Measurements from ENCODE around the gene SPOCK2.

SPOCK2 gene

GRCh38 chr10:72086466-72087391 is 1.6 kb downstream of the SPOCK2 start:
- H3K27ac ChIP-seq (ENCODE audit: low read depth, low read length): no peak overlapping the region
- H3K4me2 ChIP-seq (ENCODE audit: low read depth, low read length, poor library complexity, severe bottlenecking): peak overlapping the region; percentile 47
- H3K9me3 ChIP-seq (ENCODE audit: insufficient read depth, low read length): no peaks in the 10 kb centered on the region
- TF ChIP-seq EZH2phosphoT487 (conservative IDR thresholded peaks at IDR 0.05; ENCODE audit: low read length): no peak
- TF ChIP-seq, protein P1, sequence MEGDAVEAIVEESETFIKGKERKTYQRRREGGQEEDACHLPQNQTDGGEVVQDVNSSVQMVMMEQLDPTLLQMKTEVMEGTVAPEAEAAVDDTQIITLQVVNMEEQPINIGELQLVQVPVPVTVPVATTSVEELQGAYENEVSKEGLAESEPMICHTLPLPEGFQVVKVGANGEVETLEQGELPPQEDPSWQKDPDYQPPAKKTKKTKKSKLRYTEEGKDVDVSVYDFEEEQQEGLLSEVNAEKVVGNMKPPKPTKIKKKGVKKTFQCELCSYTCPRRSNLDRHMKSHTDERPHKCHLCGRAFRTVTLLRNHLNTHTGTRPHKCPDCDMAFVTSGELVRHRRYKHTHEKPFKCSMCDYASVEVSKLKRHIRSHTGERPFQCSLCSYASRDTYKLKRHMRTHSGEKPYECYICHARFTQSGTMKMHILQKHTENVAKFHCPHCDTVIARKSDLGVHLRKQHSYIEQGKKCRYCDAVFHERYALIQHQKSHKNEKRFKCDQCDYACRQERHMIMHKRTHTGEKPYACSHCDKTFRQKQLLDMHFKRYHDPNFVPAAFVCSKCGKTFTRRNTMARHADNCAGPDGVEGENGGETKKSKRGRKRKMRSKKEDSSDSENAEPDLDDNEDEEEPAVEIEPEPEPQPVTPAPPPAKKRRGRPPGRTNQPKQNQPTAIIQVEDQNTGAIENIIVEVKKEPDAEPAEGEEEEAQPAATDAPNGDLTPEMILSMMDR (IDR thresholded peaks at IDR 0.05; ENCODE audit: insufficient read depth, low read length, poor library complexity, severe bottlenecking): no peak
- no peaks in the 10 kb centered on the region for H3K36me3 ChIP-seq (ENCODE audit: low read length)
- H3K9me2 ChIP-seq (replicated peaks; ENCODE audit: insufficient read depth, low read length): no peaks in the 10 kb centered on the region
- H3K27me3 ChIP-seq (ENCODE audit: low read length): no peaks in the 10 kb centered on the region
- H3K4me3 ChIP-seq (ENCODE audit: insufficient read depth, low read length, poor library complexity, severe bottlenecking): no peak overlapping the region
- H4K20me1 ChIP-seq (ENCODE audit: low read depth, low read length): no peaks in the 10 kb centered on the region
- H3F3A ChIP-seq (ENCODE audit: insufficient read depth): no peaks in the 10 kb centered on the region
- no peaks in the 10 kb centered on the region for H3K79me2 ChIP-seq (ENCODE audit: insufficient read depth, low read length)
- no peak overlapping the region for H2AFZ ChIP-seq (ENCODE audit: low read depth, low read length, severe bottlenecking)
- H3K9ac ChIP-seq (ENCODE audit: low read length): no peak overlapping the region

DNA sequence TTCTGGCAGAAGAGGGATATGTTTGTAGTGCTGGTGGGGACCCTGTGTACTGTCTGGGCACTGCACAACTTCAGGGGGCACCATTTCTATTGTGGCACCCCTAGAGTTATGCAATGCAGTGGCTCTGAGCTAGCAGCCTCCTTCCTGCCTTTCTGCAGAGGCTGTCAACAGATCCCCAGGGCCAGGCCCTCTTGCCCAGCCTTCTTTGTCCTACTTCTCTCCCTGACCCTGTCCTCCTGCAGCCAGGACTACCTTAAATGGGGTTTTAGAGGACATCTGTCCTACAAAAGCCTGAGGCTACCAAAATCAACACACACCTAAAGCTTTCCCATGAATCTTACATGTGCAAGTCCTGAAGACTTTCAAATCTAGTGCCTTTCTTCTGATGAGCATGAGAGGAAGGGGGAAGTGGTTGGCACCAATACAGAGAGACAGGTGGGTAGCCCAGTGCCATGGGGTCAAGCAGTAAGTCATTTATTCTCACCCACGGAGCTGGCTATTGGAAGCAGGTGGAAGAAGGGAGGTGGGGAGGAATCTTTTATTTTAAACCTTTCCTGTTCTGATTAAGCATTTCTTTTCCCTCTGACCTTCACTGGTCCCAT is 2.4 kb downstream of the SPOCK2 start:
- no peaks in the 10 kb centered on the region for H3K27me3 ChIP-seq (ENCODE audit: low read length)

DNA sequence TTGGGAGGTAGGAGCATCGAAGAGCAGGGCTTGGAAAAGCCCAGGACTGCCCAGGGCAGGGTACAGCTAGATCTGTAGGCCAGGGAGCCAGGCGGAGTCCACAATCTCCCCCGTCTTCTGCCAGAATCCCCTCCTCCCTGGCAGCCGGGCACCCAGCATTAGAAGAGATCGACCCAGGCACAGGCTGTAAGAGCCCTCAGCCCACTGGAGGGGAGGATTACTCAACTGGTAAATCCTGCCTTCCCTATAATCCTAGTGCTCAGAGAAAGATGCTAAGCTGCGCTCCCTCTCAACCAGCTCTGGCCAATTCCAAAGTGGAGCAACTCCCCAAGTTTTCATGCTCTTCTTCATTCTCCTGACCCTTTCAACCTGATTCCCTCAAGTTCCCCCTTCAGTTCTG is 3.2 kb downstream of the SPOCK2 start:
- H2AFZ ChIP-seq (ENCODE audit: low read depth, low read length, severe bottlenecking): no peak overlapping the region
- H3K4me2 ChIP-seq (ENCODE audit: low read depth, low read length, poor library complexity, severe bottlenecking): no peak overlapping the region
- H4K20me1 ChIP-seq (ENCODE audit: low read depth, low read length): no peaks in the 10 kb centered on the region
- H3F3A ChIP-seq (ENCODE audit: insufficient read depth): no peaks in the 10 kb centered on the region
- no peak overlapping the region for H3K27ac ChIP-seq (ENCODE audit: low read depth, low read length)
- TF ChIP-seq, protein P1 (IDR thresholded peaks at IDR 0.05; ENCODE audit: insufficient read depth, low read length, poor library complexity, severe bottlenecking): no peak
- no peak for TF ChIP-seq EZH2phosphoT487 (conservative IDR thresholded peaks at IDR 0.05; ENCODE audit: low read length)
- no peaks in the 10 kb centered on the region for H3K9me2 ChIP-seq (replicated peaks; ENCODE audit: insufficient read depth, low read length)
- H3K4me3 ChIP-seq (ENCODE audit: insufficient read depth, low read length, poor library complexity, severe bottlenecking): no peak overlapping the region
- H3K36me3 ChIP-seq (ENCODE audit: low read length): no peaks in the 10 kb centered on the region
- no peak overlapping the region for H3K9ac ChIP-seq (ENCODE audit: low read length)
- no peaks in the 10 kb centered on the region for H3K27me3 ChIP-seq (ENCODE audit: low read length)
- H3K9me3 ChIP-seq (ENCODE audit: insufficient read depth, low read length): no peaks in the 10 kb centered on the region
- H3K79me2 ChIP-seq (ENCODE audit: insufficient read depth, low read length): no peaks in the 10 kb centered on the region

More for the DNA sequence above, 2.4 kb downstream of the SPOCK2 start:
- H4K20me1 ChIP-seq (ENCODE audit: low read depth, low read length): no peaks in the 10 kb centered on the region
- no peak overlapping the region for H3K9ac ChIP-seq (ENCODE audit: low read length)
- TF ChIP-seq, protein P1 (IDR thresholded peaks at IDR 0.05; ENCODE audit: insufficient read depth, low read length, poor library complexity, severe bottlenecking): no peak
- no peak for TF ChIP-seq EZH2phosphoT487 (conservative IDR thresholded peaks at IDR 0.05; ENCODE audit: low read length)
- no peaks in the 10 kb centered on the region for H3K9me3 ChIP-seq (ENCODE audit: insufficient read depth, low read length)
- H3K79me2 ChIP-seq (ENCODE audit: insufficient read depth, low read length): no peaks in the 10 kb centered on the region
- no peaks in the 10 kb centered on the region for H3K36me3 ChIP-seq (ENCODE audit: low read length)
- no peak overlapping the region for H3K27ac ChIP-seq (ENCODE audit: low read depth, low read length)
- H3K9me2 ChIP-seq (replicated peaks; ENCODE audit: insufficient read depth, low read length): no peaks in the 10 kb centered on the region
- no peak overlapping the region for H2AFZ ChIP-seq (ENCODE audit: low read depth, low read length, severe bottlenecking)
- no peak overlapping the region for H3K4me3 ChIP-seq (ENCODE audit: insufficient read depth, low read length, poor library complexity, severe bottlenecking)
- H3F3A ChIP-seq (ENCODE audit: insufficient read depth): no peaks in the 10 kb centered on the region
- no peak overlapping the region for H3K4me2 ChIP-seq (ENCODE audit: low read depth, low read length, poor library complexity, severe bottlenecking)
